GM19455 (cell line): ENCODE measurements around the gene AMPD1.

Experiments used
- ATAC-seq: cut with Tn5 transposase; IDR thresholded peaks from one replicate; pipeline ENCODE4 v1.9.1; 2021; ENCODE audit not compliant: unreplicated experiment

Gene AMPD1

DNA sequence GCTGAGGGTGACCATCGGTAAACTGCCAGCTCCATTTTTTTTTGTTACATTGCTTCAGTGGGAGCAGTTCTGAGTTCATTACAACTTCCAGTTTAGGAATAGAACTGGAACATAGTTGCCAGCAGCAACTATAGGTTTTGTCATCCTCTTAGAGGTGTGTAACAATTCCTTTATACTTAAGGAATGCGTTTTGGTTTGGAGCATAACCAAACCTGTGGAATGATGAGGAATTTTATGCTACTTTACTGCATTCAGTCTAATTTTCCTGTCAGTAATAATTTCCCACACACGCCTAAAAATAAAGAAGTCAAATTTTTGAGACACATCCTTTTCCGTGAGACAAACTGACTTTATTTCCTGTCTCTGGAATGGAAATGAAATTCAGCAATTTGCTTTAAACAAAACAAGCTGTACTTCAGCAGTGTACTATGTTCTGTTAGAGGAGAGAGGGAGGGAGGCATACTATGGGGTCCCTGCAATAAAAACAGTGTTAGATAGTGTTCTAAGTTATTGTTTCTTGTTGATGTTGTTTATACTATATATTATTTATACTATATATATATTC is 4.8 kb upstream of the AMPD1 start:
- ATAC-seq = no peak

DNA sequence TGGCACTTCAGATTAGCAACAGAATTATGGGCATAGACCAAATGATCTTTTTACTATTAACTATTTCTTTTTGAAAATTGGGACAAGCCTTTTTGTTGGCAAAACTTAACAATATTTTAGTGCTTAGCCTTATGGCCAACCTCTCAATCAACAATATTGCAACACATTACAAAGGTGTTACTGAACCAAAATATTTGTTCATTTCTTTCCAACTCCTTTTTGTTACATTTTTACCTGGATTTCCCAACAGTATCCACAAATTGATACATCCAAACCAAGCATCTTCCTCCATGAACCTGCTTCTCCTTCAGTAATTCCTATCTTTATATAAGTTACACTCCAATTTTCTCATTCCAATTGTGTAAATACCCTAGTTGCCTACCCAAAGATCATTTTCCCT is 1.5 kb upstream of the AMPD1 start:
- ATAC-seq = no peak

DNA sequence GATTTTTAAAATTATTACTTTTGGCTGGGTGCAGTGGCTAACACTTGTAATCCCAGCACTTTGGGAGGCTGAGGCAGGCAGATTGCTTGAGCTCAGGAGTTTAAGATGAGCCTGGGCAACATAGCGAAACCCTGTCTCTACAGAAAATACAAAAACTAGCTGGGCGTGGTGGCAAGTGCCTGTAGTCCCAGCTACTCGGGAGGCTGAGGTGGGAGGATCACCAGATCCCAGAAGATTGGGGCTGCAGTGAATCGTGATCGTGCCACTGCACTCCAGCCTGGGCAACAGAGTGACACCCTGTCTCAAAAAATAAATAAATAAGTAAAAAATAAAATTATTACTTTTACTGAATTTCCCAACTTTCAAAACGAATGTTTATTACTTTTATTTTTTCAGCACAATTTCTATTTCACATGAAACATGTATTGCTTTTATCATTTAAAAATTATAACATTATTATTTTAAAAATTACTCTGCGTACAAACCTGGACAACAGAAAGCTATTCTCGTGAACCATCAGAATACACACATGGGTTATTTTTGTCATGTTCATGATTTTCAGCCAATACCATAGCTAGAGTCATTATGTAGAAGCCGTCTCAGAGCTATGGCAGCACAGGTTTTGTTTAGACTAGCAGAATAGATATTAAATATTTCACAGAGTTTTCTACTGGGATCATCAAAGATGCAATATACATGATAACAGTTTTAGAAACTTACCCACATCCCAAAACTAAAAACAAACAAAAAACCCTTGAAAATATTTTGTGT is 621 bp downstream of the AMPD1 start:
- ATAC-seq = no peak

DNA sequence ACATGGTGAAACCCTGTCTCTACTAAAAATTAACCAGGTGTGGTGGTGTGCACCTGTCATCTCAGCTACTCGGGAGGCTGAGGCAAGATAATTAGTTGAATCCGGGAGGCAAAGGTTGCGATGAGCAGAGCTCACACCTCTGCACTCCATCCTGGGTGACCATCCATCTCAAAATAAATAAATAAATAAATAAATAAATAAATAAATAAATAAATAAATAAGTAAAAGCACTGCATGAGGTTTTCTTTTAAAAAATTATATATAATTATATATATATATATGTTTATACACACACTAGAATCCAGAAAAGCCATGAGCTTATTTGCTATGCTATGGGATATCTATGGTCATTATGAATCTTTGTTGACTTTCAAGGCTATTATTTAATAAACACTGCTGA is 2.4 kb downstream of the AMPD1 start:
- ATAC-seq = no peak

DNA sequence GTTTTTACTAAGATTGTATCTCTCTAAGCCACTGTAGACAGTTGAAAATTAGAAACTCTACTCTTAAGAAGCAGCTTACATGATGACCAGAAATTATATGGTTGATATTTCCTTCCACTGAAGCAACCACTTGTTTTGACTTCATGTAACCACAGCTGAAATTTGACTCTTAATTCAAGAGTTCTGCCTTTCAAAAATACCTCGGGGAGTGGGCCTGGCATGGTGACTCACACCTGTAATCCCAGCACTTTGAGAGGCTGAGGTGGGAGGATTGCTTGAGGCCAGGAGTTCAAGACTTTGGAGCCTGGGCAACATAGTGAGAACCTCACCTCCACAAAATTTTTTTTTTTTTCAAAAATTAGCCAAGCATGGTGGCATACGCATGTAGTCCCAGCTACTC is 4.3 kb downstream of the AMPD1 start:
- ATAC-seq = no peak

DNA sequence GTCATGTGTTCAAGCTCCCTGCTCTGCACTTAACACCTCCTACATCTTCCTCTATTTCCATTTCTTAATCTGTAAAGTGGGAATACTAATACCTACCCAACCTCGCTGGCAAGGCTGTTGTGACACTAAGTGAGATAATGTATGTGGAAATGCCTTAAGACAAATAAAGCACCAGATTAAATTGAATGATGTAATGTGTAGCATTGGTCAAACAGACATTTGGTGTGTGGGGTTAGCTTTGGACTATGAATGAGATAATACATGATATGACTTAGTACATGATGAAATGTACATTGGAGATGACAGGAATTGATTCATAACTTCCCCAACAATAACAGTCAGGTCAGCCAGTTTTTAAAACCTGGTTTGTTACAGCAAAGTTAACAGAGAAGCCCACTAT is 5.2 kb downstream of the AMPD1 start:
- no peak for ATAC-seq

DNA sequence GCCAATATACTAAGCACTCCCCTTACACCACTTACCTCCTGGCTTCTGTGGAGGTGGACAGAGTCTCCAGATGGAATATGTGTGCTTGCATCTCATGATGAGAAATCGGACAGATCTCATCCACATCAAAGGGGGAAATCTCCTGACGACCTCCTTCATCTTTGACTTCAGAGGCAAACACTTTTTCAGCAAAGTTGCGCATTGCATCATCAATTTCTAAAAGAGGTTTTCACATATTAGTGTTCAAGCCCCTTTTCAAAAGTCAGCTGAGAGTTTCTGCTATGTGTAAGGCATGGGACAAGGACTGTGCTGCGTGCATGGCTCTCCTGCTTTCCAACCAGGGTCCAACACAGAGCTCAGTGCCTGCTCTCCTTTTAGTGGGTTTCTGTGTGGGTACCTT is 6.8 kb downstream of the AMPD1 start:
- no peak for ATAC-seq

DNA sequence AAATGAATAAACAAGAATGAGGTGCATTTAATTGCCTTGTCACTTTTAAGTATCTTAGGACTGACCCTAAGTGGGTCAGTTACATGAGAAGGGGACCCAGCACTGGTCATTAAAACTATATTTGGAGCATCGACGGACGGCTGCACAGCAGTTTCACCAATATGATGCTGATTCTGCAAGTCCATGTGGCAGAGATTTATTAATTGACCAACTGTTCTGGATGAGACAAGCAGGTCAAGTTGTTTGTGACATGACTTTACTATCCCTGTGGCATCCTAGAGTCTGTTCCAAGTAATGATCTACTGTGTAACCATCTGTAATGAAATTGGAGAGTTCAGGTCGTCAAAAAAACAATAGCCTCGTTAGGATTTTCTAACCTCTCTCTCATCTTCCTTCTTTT is 9.5 kb downstream of the AMPD1 start:
- no peak for ATAC-seq

DNA sequence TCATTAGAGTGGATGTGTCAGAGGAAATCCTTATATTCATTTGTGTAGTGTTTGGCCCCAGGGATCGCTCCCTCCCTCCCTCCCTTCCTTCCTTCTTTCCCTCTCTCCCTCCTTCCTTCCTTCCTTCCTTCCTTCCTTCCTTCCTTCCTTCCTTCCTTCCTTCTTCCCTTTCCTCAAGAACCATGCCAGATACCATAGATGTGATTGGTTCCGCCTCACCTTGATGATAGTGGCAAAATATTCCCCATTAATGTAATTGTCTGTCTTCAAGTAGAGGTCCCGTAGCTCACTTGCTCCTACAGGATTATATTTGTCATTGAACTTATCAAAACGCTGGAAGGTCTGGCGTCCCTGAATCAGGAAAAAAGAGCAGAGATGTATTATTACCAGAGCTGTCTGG is 17.7 kb downstream of the AMPD1 start:
- ATAC-seq = no peak

DNA sequence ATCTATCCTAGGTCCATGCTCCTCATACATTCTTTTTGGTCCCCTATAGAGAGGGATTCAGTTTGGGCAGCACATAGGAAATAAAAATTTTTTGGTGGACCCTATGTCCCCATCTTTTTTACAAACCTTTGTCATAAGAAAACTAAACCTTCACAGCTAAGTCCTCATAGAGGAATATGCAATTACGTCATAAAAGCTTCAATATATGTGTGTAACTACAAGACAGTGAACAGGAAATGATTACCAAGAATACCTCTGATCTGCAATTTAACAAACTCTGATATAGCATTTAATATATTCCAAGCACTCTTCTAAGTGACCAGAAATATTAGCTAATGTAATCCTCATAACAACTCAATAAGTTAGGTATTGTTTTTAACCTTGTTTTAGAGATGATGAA is 19.2 kb downstream of the AMPD1 start:
- no peak for ATAC-seq

DNA sequence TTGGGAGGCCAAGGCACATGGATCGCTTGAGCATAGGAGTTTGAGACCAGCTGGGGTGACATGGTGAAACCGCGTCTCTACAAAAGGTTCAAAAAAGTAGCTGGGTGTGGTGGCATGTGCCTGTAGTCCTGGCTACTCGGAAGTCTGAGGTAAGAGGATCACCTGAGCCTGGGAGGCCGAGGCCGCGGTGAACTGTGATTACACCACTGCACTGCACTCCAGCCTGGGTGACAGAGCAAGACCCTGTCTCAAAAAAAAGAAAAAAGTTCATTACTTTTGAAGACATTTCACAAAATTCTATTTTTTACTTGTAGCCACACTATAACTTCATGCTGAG is 23.4 kb downstream of the AMPD1 start:
- ATAC-seq = no peak

DNA sequence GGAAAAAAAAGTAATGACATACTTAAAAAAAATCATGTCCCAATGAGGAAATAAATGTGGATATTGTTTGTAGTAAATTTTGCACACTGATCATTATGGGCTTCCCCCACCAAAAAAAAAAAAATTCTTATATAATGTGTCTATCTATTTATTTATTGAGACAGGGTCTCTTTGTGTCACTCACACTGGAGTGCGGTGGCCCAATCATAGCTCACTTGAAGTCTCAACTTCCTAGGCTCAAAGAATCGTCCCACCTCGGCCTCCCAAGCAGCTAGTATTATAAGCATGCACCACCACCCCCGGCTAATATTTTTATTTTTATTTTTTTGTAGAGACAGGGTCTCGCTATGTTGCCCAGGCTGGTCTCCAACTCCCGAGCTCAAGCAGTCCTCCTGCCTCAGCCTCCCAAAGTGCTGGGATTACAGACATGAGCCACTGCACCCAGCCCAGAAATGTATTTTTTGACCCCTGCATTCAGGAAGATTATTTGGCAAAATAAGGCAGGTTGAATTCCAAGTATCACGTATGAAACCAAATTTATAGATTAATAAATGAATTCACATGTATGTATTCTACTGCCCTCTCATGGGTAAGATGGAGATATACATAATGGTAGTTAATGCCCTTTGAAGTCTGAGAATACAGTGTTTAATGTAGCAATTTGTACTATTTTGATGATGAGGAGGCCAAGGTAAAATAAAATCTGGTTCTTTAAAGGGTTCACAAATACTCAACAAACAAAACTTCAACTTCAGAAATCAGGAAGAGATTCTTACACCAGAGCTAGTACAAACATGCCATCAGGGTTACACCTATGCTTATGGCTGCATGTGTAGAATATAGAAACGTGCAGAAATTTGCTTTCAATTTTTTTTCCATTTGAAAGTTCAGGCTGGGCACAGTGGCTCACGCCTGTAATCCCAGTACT is 24.1 kb downstream of the AMPD1 start:
- ATAC-seq = no peak

DNA sequence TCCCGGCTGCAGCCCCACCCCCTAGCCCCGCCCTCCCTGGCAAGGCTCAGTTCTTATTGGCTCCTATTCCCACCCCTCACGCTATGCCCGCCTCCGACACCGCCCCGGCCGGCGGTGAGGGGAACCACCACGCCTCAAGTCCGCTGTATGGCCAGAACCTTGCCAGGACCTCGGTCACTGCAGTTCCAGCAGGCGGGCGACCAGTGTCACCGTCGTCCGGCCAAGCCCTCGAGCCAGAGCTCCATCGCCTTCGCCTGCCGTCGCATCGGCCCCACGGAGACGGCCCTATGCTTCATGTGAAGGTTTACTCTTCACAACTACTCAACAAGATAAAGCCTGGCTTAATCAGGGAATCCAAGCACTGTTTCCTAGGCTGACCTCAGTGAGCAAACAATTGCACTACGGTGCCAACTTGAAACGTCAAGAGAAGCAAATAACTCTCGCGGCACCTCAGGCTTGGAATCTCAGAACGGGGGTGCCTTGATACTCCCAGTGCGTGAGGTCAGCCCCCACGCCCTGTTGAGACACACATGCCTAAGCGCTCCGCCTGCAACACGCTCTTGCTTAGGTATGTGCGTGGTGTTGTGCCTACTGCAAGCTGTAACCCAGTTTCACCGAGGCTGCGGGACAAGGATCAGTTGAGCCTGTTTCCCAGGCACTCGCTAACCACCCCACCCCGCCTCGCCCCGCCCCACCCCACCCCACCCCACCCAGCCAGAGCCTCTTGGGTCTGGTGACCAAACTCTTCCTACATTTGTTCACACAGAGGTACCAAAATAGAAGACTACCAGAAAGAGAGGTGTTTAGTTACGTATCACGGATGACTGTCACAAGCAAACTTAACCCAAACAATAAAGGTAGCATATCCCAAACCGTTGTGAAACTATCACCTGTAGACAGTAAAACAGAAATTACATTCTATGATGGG is 25.0 kb downstream of the AMPD1 start:
- peak; percentile 99 for ATAC-seq

DNA sequence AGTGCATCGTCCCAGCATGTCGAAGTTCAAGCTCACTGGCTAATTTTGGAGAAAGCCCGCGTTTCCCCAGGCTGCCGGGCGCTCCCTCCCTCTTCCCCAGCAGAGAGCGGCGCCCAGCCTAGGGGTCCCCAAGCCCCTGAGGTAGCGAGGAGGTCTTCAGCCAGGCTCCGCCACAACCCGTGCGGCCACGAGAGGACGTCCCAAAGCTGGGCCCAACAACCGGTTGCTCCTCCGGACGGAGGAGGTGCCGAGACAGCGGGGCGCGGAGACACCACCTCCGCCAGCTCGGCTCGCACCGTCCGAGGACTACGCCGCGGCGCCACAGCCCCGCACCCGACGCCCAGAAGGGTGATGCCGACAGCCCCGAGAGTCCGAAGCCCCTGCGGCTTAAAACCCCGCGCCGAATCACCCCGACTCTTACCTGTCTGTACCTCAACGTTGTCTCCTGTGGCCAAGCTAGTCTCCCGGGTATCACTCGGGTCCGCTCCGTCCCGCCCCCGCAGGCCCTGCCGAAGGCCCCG is 25.7 kb downstream of the AMPD1 start, which contains the start of gene DENND2C:
Gene DENND2C (minus strand): TSS at position 488 of the 521 bp plus-strand sequence. CDS start 44,065 bp downstream, outside the sequence.
- peak; percentile 69 for ATAC-seq

DNA sequence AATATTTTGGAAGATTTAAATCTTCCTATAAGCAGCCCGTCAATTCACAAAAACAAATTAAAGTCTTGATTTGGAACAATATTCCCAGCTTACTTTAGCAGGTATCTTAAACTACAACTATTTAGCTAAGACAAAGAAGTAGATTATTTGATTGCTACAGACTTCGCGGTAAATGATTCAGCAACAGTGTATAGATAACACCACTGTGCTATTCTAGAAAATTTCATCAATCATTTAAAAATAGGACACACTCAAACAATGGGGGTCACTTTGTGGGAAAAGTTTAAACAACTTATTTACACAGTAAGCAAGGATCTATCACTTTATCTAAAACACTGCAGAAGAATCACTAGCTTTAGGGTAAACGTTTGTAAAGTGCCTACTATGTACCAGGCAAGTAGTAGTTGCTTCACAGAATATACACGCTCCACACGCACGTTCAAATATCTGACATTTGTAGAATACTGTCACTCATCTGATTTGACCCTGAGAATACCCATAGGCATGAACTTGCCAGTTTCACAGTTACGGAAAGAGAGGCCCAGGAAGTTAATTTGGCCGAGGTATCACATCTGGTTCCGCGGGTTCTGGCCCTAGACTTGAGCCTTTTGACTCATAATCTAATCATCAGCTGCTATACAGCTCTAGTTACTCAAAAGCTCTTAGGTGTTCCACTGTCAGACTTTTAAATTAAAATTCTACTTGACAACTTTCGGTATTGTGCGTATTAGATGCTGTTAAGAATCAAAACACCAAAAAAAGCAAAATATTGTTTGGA is 26.4 kb downstream of the AMPD1 start:
- ATAC-seq = no peak

DNA sequence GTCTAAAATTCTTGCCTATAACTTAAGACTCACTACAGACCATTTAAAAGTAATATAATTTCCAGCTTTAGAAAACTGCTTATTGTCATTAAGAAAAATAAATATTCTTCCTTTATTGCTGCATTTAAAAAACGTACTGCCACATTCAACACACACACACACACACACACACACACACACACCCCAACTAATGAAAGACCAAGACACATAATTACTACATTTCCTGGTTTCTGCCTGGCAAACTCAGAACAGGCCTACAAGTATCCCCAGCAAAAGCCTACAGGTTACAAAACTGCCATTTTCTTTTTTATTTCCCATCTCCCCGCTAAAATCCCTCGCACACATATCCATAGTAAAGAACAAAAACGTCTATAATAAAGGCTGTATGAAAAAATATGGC is 27.0 kb downstream of the AMPD1 start:
- ATAC-seq = no peak

DNA sequence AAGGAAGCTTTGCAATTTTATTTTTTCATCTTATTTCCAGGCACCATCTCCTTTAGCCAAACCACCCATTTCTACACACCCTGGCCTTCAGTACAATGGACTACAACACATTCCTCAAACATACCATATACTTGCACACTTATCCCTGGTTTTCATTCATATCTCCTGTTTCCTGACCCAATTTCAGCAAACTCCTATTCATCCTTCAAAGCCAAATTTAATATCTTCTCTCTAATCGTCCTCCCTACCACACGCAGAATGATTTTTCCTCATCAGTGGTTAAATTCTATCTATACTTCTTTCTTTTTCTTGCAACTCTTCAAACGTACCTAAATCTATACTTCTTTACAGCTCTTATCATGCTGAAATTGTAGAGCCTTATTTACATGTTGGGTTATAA is 28.4 kb downstream of the AMPD1 start:
- no peak for ATAC-seq

DNA sequence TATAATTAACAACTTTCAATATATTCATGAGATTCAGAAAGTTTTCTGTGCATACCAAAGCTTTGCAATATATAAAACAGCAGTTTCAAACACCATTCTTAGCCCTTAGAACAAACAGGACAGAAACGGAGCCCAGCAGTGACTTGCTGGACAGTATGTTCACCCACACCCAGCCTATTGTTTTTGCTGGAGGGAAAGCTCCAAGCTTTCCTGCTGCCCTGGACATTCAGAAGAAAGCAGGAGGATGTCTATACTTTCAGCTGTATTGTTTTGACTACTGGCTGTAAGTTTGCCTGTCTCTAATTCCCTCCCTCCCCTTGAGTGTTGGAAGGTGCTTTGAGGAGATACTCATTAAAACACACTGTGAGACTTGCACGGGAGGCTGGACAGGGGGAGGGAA is 35.1 kb downstream of the AMPD1 start:
- ATAC-seq = no peak

DNA sequence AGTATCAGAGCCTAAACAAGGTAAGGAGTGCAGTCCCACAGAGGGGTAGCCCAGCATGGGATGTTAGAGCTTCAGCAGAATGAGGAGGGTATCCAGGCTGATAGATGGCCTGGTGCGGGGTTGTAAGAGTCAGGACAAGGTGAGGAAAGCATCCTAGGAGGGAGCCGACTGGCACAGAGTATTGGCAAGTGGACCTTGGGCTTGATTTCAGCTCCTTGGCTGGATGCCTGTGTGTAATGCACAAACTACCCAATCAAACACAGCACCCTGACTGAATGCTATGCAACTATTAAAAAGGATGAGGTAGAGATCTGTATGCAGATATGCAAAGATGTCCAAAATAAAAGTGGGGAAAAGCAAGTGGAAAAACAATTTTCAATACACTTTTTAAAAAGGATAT is 43.5 kb downstream of the AMPD1 start:
- ATAC-seq = no peak

DNA sequence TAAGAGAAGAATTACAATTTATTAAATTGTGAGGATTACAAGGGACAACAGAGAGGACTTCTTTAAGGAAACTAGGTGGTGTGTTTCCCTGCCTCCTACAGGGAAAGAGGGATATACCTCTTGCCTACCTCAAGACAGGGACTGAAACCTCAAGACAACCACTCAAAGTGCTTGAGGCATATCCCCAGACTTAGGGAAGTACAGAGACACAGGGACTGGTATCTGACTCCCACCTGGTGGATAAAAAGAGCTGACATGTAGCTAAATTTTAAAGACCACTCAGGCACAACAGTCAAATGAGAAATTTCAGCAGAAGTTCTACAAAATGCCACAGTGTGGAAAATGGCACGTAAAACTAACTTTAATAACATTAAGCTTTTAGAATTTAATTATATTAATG is 46.8 kb downstream of the AMPD1 start:
- no peak for ATAC-seq
